Activated naive CD4-positive, alpha-beta T cell treated with anti-CD3 and anti-CD28 coated beads, Interleukin-2, amount 50 U/mL, for 24 hours (primary cell): ENCODE measurements around the gene NLGN1.

Experiments used
- H3K27ac Mint-ChIP-seq: one replicate; pipeline ENCODE4 v1.8.0; 2021; ENCODE audit warnings: mild to moderate bottlenecking, mixed read lengths
- H3K27me3 Mint-ChIP-seq: one replicate; pipeline ENCODE4 v1.8.0; 2021; ENCODE audit warnings: mixed read lengths
- H3K36me3 Mint-ChIP-seq: one replicate; pipeline ENCODE4 v1.8.0; 2021; ENCODE audit warnings: mixed read lengths
- H3K4me1 Mint-ChIP-seq: one replicate; pipeline ENCODE4 v1.8.0; 2021; ENCODE audit warnings: mixed read lengths
- H3K4me3 Mint-ChIP-seq: one replicate; pipeline ENCODE4 v1.8.0; 2021; ENCODE audit warnings: mild to moderate bottlenecking, mixed read lengths
- H3K9me3 Mint-ChIP-seq: one replicate; pipeline ENCODE4 v1.8.0; 2021; ENCODE audit warnings: mixed read lengths

NLGN1 gene

GRCh38 chr3:173976281-173976680 is 578.7 kb downstream of the NLGN1 start:
- Mint-ChIP-seq H3K27ac (no peak overlapping the region), H3K9me3 (no peaks in the 10 kb centered on the region), H3K4me1 (no peaks in the 10 kb centered on the region), H3K36me3 (no peaks in the 10 kb centered on the region), H3K27me3 (no peaks in the 10 kb centered on the region), H3K4me3 (no peak overlapping the region)

- Mint-ChIP-seq H3K9me3 (no peaks in the 10 kb centered on the region), H3K4me3 (no peak overlapping the region), H3K27me3 (no peaks in the 10 kb centered on the region), H3K27ac (no peak overlapping the region), H3K36me3 (no peaks in the 10 kb centered on the region), H3K4me1 (no peaks in the 10 kb centered on the region)
These were observed 580.2 kb downstream of the NLGN1 start for GRCh38 chr3:173977747-173978146.

DNA sequence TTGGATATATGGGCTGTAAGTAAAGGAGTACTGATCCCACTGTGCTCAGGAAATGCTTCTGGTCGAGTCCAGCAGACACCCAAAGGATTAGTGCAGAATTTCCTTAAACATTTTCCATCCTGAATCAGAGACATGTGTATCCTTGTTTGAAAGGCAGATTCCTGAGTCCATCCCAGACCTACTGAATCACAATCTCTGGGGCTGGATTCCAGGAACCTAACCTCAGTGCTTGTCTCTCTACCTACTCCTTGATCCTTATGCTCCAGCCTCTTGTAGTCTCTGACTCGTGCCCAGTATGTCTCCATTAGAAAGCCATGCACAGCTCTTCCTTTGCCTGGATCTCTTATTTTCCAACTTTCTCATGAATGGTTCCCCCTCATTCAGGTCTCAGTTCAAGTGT is 585.8 kb downstream of the NLGN1 start:
- Mint-ChIP-seq H3K9me3 (no peaks in the 10 kb centered on the region), H3K36me3 (no peaks in the 10 kb centered on the region), H3K27ac (no peak overlapping the region), H3K4me1 (no peaks in the 10 kb centered on the region), H3K27me3 (no peaks in the 10 kb centered on the region), H3K4me3 (no peak overlapping the region)

GRCh38 chr3:173986861-173987410 is 589.4 kb downstream of the NLGN1 start:
- Mint-ChIP-seq H3K27me3 (no peaks in the 10 kb centered on the region), H3K27ac (no peak overlapping the region), H3K36me3 (no peaks in the 10 kb centered on the region), H3K4me3 (no peak overlapping the region), H3K9me3 (no peaks in the 10 kb centered on the region), H3K4me1 (no peaks in the 10 kb centered on the region)

- H3K36me3 Mint-ChIP-seq = no peaks in the 10 kb centered on the region
- H3K4me3 Mint-ChIP-seq = no peak overlapping the region
- no peak overlapping the region for H3K27ac Mint-ChIP-seq
- no peaks in the 10 kb centered on the region for H3K4me1 Mint-ChIP-seq
- no peaks in the 10 kb centered on the region for H3K27me3 Mint-ChIP-seq
- no peaks in the 10 kb centered on the region for H3K9me3 Mint-ChIP-seq
These were observed 591.4 kb downstream of the NLGN1 start for GRCh38 chr3:173988909-173989308.

- no peaks in the 10 kb centered on the region for H3K27me3 Mint-ChIP-seq
- no peaks in the 10 kb centered on the region for H3K9me3 Mint-ChIP-seq
- no peak overlapping the region for H3K4me3 Mint-ChIP-seq
- no peak overlapping the region for H3K27ac Mint-ChIP-seq
- no peaks in the 10 kb centered on the region for H3K4me1 Mint-ChIP-seq
- H3K36me3 Mint-ChIP-seq = no peaks in the 10 kb centered on the region
These were observed 594.9 kb downstream of the NLGN1 start for GRCh38 chr3:173992416-173992815.

DNA sequence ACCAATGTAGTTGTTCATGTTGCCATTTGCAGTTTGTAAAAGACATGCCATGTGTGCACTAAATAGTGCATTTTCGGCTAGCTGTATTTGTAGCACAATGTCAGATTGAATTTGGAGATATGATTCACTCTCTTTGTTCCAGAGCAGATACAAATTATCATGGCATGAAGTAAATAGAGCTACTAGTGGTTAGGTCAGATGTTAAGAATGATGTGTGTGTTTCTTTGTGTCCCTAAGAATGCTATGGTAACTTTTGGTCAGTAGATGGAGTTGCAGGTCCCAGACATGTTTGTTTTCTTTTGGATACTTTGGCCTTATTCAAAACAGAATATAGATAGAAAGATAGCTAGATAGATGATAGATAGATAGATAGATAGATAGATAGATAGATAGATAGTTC is 595.8 kb downstream of the NLGN1 start:
- Mint-ChIP-seq H3K9me3 (no peaks in the 10 kb centered on the region), H3K36me3 (no peaks in the 10 kb centered on the region), H3K4me1 (no peaks in the 10 kb centered on the region), H3K27ac (no peak overlapping the region), H3K27me3 (no peaks in the 10 kb centered on the region), H3K4me3 (no peak overlapping the region)

DNA sequence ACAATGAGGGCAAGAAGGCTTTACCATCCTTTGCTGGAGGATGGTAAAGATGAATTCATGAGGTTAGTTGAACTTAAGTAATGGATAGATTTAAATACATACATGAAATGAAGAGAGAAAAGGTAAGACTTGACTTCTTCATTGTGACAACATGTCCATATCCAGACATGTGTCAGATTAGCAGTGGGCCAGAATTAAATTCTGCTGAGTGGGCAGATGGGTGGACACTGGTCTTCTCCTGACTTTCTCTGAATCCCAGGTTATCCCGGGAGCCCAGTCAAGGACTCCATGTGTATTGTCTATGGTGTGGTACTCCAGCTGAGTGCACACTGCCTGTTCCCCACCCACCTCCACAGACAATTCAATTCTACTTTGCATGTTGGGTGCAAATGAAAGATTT is 603.1 kb downstream of the NLGN1 start:
- Mint-ChIP-seq H3K4me3 (no peak overlapping the region), H3K4me1 (no peaks in the 10 kb centered on the region), H3K36me3 (no peaks in the 10 kb centered on the region), H3K27me3 (no peaks in the 10 kb centered on the region), H3K27ac (no peak overlapping the region), H3K9me3 (no peaks in the 10 kb centered on the region)

- Mint-ChIP-seq H3K4me3 (no peak overlapping the region), H3K9me3 (no peaks in the 10 kb centered on the region), H3K36me3 (no peaks in the 10 kb centered on the region), H3K27me3 (no peaks in the 10 kb centered on the region), H3K27ac (no peak overlapping the region), H3K4me1 (no peaks in the 10 kb centered on the region)
These were observed 605.0 kb downstream of the NLGN1 start for GRCh38 chr3:174002543-174002942.

- Mint-ChIP-seq H3K36me3 (no peaks in the 10 kb centered on the region), H3K4me1 (no peaks in the 10 kb centered on the region), H3K4me3 (no peak overlapping the region), H3K27me3 (no peaks in the 10 kb centered on the region), H3K27ac (no peak overlapping the region), H3K9me3 (peaks cover 11% of the 10 kb centered on the region)
These were observed 613.4 kb downstream of the NLGN1 start for GRCh38 chr3:174010907-174011306.

GRCh38 chr3:174016186-174016585 is 618.6 kb downstream of the NLGN1 start:
- peaks cover 11% of the 10 kb centered on the region for H3K9me3 Mint-ChIP-seq
- no peak overlapping the region for H3K4me3 Mint-ChIP-seq
- H3K4me1 Mint-ChIP-seq = no peaks in the 10 kb centered on the region
- no peaks in the 10 kb centered on the region for H3K36me3 Mint-ChIP-seq
- no peaks in the 10 kb centered on the region for H3K27me3 Mint-ChIP-seq
- no peak overlapping the region for H3K27ac Mint-ChIP-seq

DNA sequence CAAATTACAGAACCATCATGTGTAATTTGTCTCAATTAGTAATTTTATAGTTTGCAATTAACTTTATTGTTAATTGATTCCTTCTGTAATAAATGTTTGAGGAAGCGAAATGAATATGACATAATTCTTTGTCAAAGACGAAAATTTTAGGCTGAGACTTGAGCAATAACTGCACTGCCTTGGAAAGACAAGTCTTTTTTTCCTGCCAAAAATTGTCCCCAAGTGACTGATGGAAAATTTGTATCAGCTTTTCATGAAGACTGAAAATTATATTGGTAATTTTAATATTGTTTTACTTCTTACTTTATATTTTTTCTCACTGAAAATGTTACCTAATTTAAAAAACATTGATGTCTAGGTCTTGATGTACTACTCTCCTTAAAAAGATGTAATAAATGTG is 622.6 kb downstream of the NLGN1 start:
- H3K4me1 Mint-ChIP-seq = no peaks in the 10 kb centered on the region
- no peak overlapping the region for H3K27ac Mint-ChIP-seq
- H3K27me3 Mint-ChIP-seq = no peaks in the 10 kb centered on the region
- H3K9me3 Mint-ChIP-seq = no peaks in the 10 kb centered on the region
- no peaks in the 10 kb centered on the region for H3K36me3 Mint-ChIP-seq
- H3K4me3 Mint-ChIP-seq = no peak overlapping the region

- peaks cover 6% of the 10 kb centered on the region for H3K9me3 Mint-ChIP-seq
- H3K4me3 Mint-ChIP-seq = no peak overlapping the region
- no peaks in the 10 kb centered on the region for H3K4me1 Mint-ChIP-seq
- H3K36me3 Mint-ChIP-seq = no peaks in the 10 kb centered on the region
- H3K27ac Mint-ChIP-seq = no peak overlapping the region
- no peaks in the 10 kb centered on the region for H3K27me3 Mint-ChIP-seq
These were observed 625.9 kb downstream of the NLGN1 start for GRCh38 chr3:174023421-174023820.

DNA sequence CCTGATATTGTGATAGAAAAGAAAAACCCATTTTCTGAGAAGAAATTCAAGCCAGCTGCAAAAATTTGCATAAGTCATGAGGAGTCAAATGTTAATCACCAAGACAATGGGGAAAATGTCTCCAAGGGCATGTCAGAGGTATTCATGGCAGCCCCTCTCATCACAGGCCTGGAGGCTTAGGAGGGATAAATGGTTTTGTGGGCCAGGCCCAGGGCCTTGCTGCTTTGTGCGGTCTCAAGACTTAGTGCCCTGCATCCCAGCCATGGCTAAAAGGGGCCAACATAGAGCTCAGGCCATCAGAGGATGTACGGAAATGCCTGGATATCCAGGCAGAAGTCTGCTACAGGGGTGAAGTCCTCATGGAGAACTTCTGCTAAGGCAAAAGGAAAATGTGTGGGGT is 631.1 kb downstream of the NLGN1 start:
- Mint-ChIP-seq H3K4me1 (no peaks in the 10 kb centered on the region), H3K9me3 (peaks cover 7% of the 10 kb centered on the region), H3K4me3 (no peak overlapping the region), H3K36me3 (no peaks in the 10 kb centered on the region), H3K27ac (no peak overlapping the region), H3K27me3 (no peaks in the 10 kb centered on the region)

GRCh38 chr3:174035328-174035886 is 637.9 kb downstream of the NLGN1 start:
- Mint-ChIP-seq H3K27ac (no peak overlapping the region), H3K4me3 (no peak overlapping the region), H3K9me3 (no peaks in the 10 kb centered on the region)

GRCh38 chr3:174046311-174046710 is 648.8 kb downstream of the NLGN1 start:
- H3K27me3 Mint-ChIP-seq = no peaks in the 10 kb centered on the region
- no peaks in the 10 kb centered on the region for H3K36me3 Mint-ChIP-seq
- no peak overlapping the region for H3K27ac Mint-ChIP-seq
- no peaks in the 10 kb centered on the region for H3K4me1 Mint-ChIP-seq
- H3K4me3 Mint-ChIP-seq = no peak overlapping the region
- H3K9me3 Mint-ChIP-seq = peaks cover 12% of the 10 kb centered on the region

More at GRCh38 chr3:174035328-174035886, 637.9 kb downstream of the NLGN1 start:
- H3K36me3 Mint-ChIP-seq = no peaks in the 10 kb centered on the region
- no peaks in the 10 kb centered on the region for H3K4me1 Mint-ChIP-seq
- H3K27me3 Mint-ChIP-seq = no peaks in the 10 kb centered on the region

DNA sequence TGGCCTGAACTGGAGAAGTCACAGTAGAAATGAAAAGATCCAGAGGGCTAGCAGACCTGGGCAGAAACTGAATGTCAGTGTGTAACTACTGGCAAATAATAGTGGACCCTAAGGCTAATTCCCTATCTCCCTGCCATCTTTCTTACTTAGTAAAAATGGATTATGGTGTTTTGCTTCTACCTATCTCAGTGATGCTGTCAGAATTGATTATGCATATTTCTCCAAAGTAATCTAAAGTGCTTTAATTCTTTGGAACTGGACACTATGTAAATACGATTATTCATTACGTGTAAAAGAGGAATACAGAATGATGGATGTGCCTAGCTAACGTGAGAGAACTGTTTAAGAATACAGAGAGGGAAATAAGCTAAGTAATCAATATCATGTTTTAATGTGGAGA is 651.9 kb downstream of the NLGN1 start:
- peaks cover 9% of the 10 kb centered on the region for H3K9me3 Mint-ChIP-seq
- H3K4me3 Mint-ChIP-seq = no peak overlapping the region
- no peak overlapping the region for H3K27ac Mint-ChIP-seq
- H3K36me3 Mint-ChIP-seq = no peaks in the 10 kb centered on the region
- H3K4me1 Mint-ChIP-seq = no peaks in the 10 kb centered on the region
- H3K27me3 Mint-ChIP-seq = no peaks in the 10 kb centered on the region
